HEK293 (cell line): ENCODE results near the gene USP8.

Source experiments
- PRDM1 ChIP-seq: fragments of 450-650 bp; formaldehyde crosslinking; IDR thresholded peaks from 2 replicates; pipeline ENCODE4; 2016; ENCODE audit warnings: missing biosample characterization, missing genetic modification characterization
- SETDB1 ChIP-seq: IDR thresholded peaks from one replicate; pipeline ENCODE4 v1.6.1; 2017; ENCODE audit warnings: mild to moderate bottlenecking, low read length, moderate library complexity, mixed read lengths; ENCODE audit not compliant: insufficient read length
- TCF7L2 ChIP-seq: IDR thresholded peaks from 2 replicates; pipeline ENCODE4 v1.6.1; 2011; ENCODE audit warnings: low read depth, mild to moderate bottlenecking, inconsistent platforms, low read length, moderate library complexity, borderline replicate concordance
- ZNF311 ChIP-seq: fragments of 450-650 bp; formaldehyde crosslinking; IDR thresholded peaks from 2 replicates; pipeline ENCODE4 v1.5.1; 2017; ENCODE audit warnings: missing biosample characterization, missing genetic modification characterization, borderline replicate concordance
- ZNF335 ChIP-seq: fragments of 450-650 bp; formaldehyde crosslinking; conservative IDR thresholded peaks from 2 replicates; pipeline ENCODE4 v1.5.1; 2016; ENCODE audit warnings: missing biosample characterization, missing genetic modification characterization
- ZNF416 ChIP-seq: fragments of 450-650 bp; formaldehyde crosslinking; IDR thresholded peaks from 2 replicates; pipeline ENCODE4 v1.5.1; 2016; ENCODE audit warnings: missing biosample characterization, missing genetic modification characterization
- ZNF501 ChIP-seq: fragments of 450-650 bp; formaldehyde crosslinking; IDR thresholded peaks from 2 replicates; pipeline ENCODE4 v1.5.1; 2016; ENCODE audit warnings: missing biosample characterization, missing genetic modification characterization
- ZNF626 ChIP-seq: fragments of 450-650 bp; sonication (Bioruptor Pico); formaldehyde crosslinking; IDR thresholded peaks from 2 replicates; pipeline ENCODE4 v1.5.1; 2018; ENCODE audit warnings: missing biosample characterization, missing genetic modification characterization, inconsistent platforms
- ZNF629 ChIP-seq: fragments of 450-650 bp; formaldehyde crosslinking; IDR thresholded peaks from 2 replicates; pipeline ENCODE4 v1.5.1; 2017; ENCODE audit warnings: missing biosample characterization, missing genetic modification characterization
- ZNF677 ChIP-seq: fragments of 450-650 bp; IDR thresholded peaks from 2 replicates; pipeline ENCODE4 v1.5.0; 2018; ENCODE audit warnings: missing biosample characterization, mild to moderate bottlenecking, missing genetic modification characterization, moderate library complexity
- TF ChIP-seq, protein P1 (sequence below): fragments of 450-650 bp; formaldehyde crosslinking; IDR thresholded peaks from 2 replicates; pipeline ENCODE4 v1.5.1; 2016; ENCODE audit warnings: missing biosample characterization, missing genetic modification characterization
- TF ChIP-seq, protein P2 (sequence below): fragments of 450-650 bp; formaldehyde crosslinking; IDR thresholded peaks from 2 replicates; pipeline ENCODE4 v1.5.1; 2016; ENCODE audit warnings: missing biosample characterization, missing genetic modification characterization

GRCh38 chr15:50519740-50520425, 95.7 kb downstream of the USP8 start:
- no peak for TF ChIP-seq ZNF629 (tag by site-specific recombination)
- TF ChIP-seq ZNF677 (tag by site-specific recombination), result no peak
- TF ChIP-seq, protein P1, sequence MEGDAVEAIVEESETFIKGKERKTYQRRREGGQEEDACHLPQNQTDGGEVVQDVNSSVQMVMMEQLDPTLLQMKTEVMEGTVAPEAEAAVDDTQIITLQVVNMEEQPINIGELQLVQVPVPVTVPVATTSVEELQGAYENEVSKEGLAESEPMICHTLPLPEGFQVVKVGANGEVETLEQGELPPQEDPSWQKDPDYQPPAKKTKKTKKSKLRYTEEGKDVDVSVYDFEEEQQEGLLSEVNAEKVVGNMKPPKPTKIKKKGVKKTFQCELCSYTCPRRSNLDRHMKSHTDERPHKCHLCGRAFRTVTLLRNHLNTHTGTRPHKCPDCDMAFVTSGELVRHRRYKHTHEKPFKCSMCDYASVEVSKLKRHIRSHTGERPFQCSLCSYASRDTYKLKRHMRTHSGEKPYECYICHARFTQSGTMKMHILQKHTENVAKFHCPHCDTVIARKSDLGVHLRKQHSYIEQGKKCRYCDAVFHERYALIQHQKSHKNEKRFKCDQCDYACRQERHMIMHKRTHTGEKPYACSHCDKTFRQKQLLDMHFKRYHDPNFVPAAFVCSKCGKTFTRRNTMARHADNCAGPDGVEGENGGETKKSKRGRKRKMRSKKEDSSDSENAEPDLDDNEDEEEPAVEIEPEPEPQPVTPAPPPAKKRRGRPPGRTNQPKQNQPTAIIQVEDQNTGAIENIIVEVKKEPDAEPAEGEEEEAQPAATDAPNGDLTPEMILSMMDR, result no peak
- no peak for TF ChIP-seq ZNF416 (tag by site-specific recombination)
- TF ChIP-seq ZNF335 (tag by site-specific recombination), result no peak
- no peak for TF ChIP-seq ZNF311
- TF ChIP-seq ZNF501, result no peak
- no peak for TF ChIP-seq ZNF626
- no peak for TF ChIP-seq TCF7L2
- TF ChIP-seq PRDM1 (tag by site-specific recombination), result no peak
- TF ChIP-seq, protein P2, sequence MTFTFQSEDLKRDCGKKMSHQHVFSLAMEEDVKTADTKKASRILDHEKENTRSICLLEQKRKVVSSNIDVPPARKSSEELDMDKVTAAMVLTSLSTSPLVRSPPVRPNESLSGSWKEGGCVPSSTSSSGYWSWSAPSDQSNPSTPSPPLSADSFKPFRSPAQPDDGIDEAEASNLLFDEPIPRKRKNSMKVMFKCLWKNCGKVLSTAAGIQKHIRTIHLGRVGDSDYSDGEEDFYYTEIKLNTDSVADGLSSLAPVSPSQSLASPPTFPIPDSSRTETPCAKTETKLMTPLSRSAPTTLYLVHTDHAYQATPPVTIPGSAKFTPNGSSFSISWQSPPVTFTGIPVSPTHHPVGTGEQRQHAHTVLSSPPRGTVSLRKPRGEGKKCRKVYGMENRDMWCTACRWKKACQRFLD, result no peak
- no peak for TF ChIP-seq SETDB1
